Mononuclear cell (primary cell): Measurements from ENCODE around the gene R3HDM2. TPM values are rescaled to one million over a fixed set of nuclear protein-coding genes. Genes with fewer than 3 reads are reported as not detected.

Experiments used
- H3K27me3 ChIP-seq: 2 replicates; pipeline ENCODE4 v1.6.0; 2011; ENCODE audit warnings: low read length, control low read depth; ENCODE audit not compliant: insufficient read depth
- H3K4me1 ChIP-seq: 2 replicates; pipeline ENCODE4 v1.5.1; 2011; ENCODE audit warnings: mild to moderate bottlenecking, low read length, control low read depth; ENCODE audit not compliant: insufficient read depth
- H3K4me3 ChIP-seq: 2 replicates; pipeline ENCODE4 v1.5.1; 2011; ENCODE audit warnings: mild to moderate bottlenecking, low read length, moderate library complexity
- H3K9me3 ChIP-seq: 2 replicates; pipeline ENCODE4 v1.5.1; 2011; ENCODE audit warnings: low read depth, mild to moderate bottlenecking, control low read depth, low read length
- total RNA-seq: library from RNA; depleted of rRNA; stranded (reverse); fragments of >200 nt; gene quantifications from one replicate; pipeline ENCODE4 v1.2.3, GENCODE V29; 2012

R3HDM2 gene
- total RNA-seq, 1 donor = 31.3 TPM

GRCh38 chr12:57231276-57232021, 199.4 kb downstream of the R3HDM2 start:
- H3K4me3 ChIP-seq = no peak overlapping the region
- no peaks in the 10 kb centered on the region for H3K9me3 ChIP-seq
- H3K27me3 ChIP-seq = peaks cover 23% of the 10 kb centered on the region
- H3K4me1 ChIP-seq = peaks cover 65% of the 10 kb centered on the region

- H3K9me3 ChIP-seq = no peaks in the 10 kb centered on the region
- H3K4me3 ChIP-seq = peak overlapping the region; percentile 55
- peaks cover 22% of the 10 kb centered on the region for H3K27me3 ChIP-seq
- H3K4me1 ChIP-seq = peaks cover 63% of the 10 kb centered on the region
Observed at GRCh38 chr12:57230381-57231155, 200.3 kb downstream of the R3HDM2 start.

GRCh38 chr12:57229634-57230380, 201.0 kb downstream of the R3HDM2 start, which contains the start of gene SHMT2:
TSS of gene SHMT2 (plus strand) at chr12:57229711. CDS start at chr12:57229779, 68 bp downstream.
- H3K4me1 ChIP-seq = peaks cover 63% of the 10 kb centered on the region
- H3K4me3 ChIP-seq = peak within 1 kb of the TSS; percentile 55
- no peaks in the 10 kb centered on the region for H3K9me3 ChIP-seq
- H3K27me3 ChIP-seq = peaks cover 28% of the 10 kb centered on the region

GRCh38 chr12:57229046-57229633, 201.7 kb downstream of the R3HDM2 start:
- Histone ChIP-seq H3K4me1 (peaks cover 62% of the 10 kb centered on the region), H3K9me3 (no peaks in the 10 kb centered on the region), H3K27me3 (peaks cover 34% of the 10 kb centered on the region), H3K4me3 (peak overlapping the region; percentile 55)

- Histone ChIP-seq H3K9me3 (no peaks in the 10 kb centered on the region), H3K4me3 (no peak overlapping the region), H3K4me1 (peaks cover 68% of the 10 kb centered on the region), H3K27me3 (peaks cover 51% of the 10 kb centered on the region)
Observed at GRCh38 chr12:57227315-57228115, 203.3 kb downstream of the R3HDM2 start.

- no peak overlapping the region for H3K4me3 ChIP-seq
- H3K9me3 ChIP-seq = no peaks in the 10 kb centered on the region
- peaks cover 58% of the 10 kb centered on the region for H3K27me3 ChIP-seq
- H3K4me1 ChIP-seq = peaks cover 69% of the 10 kb centered on the region
Observed at GRCh38 chr12:57226588-57227314, 204.1 kb downstream of the R3HDM2 start.

GRCh38 chr12:57225680-57226210, 205.1 kb downstream of the R3HDM2 start:
- H3K4me1 ChIP-seq = peaks cover 63% of the 10 kb centered on the region
- peaks cover 68% of the 10 kb centered on the region for H3K27me3 ChIP-seq
- H3K4me3 ChIP-seq = no peak overlapping the region
- H3K9me3 ChIP-seq = no peaks in the 10 kb centered on the region

GRCh38 chr12:57224973-57225679, 205.7 kb downstream of the R3HDM2 start:
- Histone ChIP-seq H3K27me3 (peaks cover 71% of the 10 kb centered on the region), H3K9me3 (no peaks in the 10 kb centered on the region), H3K4me3 (no peak overlapping the region), H3K4me1 (peaks cover 57% of the 10 kb centered on the region)

- H3K27me3 ChIP-seq = peaks cover 77% of the 10 kb centered on the region
- peaks cover 50% of the 10 kb centered on the region for H3K4me1 ChIP-seq
- no peak overlapping the region for H3K4me3 ChIP-seq
Observed at GRCh38 chr12:57224278-57224972, 206.4 kb downstream of the R3HDM2 start.

GRCh38 chr12:57223191-57224165, 207.4 kb downstream of the R3HDM2 start:
- Histone ChIP-seq H3K27me3 (peaks cover 86% of the 10 kb centered on the region), H3K9me3 (no peaks in the 10 kb centered on the region), H3K4me1 (peaks cover 43% of the 10 kb centered on the region), H3K4me3 (no peak overlapping the region)

More at GRCh38 chr12:57224278-57224972, 206.4 kb downstream of the R3HDM2 start:
- H3K9me3 ChIP-seq = no peaks in the 10 kb centered on the region

- Histone ChIP-seq H3K4me3 (no peak overlapping the region), H3K9me3 (no peaks in the 10 kb centered on the region), H3K4me1 (peaks cover 44% of the 10 kb centered on the region), H3K27me3 (peaks cover 92% of the 10 kb centered on the region)
Observed at GRCh38 chr12:57222286-57223190, 208.3 kb downstream of the R3HDM2 start.
